IPS DF 4.7 (cell line): ENCODE measurements around the gene NEMF.
"Not testable (repeated sequence)": the region's sequence is repeated elsewhere in the genome, so short reads cannot be mapped to it uniquely, and the experiment has no call there.

Experiments
- DNase-seq: peaks from one replicate; pipeline ENCODE4 v3.0.0-alpha.2; 2013; ENCODE audit warnings: low spot score; ENCODE audit errors: extremely low read depth

NEMF gene

GRCh38 chr14:49849213-49849847 is 3.3 kb downstream of the NEMF start:
- DNase-seq: no peak

DNA sequence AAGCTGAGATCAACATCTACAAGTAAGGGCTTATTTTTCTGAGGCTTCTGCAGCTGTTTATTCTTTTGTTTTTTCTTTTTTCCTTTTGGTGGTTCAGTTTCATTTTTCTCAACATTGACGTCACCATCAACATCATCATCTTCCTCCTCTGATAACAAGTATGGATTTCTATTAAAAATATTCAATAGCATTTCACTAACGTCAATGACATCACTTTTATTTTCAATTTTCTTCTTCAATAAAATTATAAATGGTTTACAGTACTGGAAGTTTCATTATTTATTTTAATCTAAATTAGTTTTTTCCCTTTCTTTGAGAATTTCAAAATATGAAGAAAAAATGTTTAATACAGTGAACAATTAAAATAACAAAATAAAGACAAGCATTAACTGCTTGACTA is 23.9 kb downstream of the NEMF start:
- DNase-seq: no peak

DNA sequence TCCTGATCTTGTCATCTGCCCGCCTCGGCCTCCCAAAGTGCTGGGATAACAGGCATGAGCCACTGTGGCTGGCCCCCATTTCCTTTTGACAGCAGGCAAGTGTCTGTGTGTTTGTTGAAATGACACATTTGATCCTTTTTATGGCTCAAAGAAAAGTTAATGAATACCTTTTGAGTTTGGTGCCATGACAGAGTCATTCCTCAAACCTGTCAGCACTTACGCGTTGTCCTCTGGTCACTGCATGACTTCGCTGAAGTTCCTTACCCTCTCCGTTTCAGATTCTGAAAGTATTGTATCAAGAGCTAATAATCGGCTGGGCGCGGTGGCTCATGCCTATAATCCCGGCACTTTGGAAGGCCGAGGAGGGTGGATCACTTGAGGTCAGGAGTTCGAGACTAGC is 32.4 kb downstream of the NEMF start:
- DNase-seq: no peak

GRCh38 chr14:49816844-49817243 is 35.7 kb downstream of the NEMF start:
- no peak for DNase-seq

DNA sequence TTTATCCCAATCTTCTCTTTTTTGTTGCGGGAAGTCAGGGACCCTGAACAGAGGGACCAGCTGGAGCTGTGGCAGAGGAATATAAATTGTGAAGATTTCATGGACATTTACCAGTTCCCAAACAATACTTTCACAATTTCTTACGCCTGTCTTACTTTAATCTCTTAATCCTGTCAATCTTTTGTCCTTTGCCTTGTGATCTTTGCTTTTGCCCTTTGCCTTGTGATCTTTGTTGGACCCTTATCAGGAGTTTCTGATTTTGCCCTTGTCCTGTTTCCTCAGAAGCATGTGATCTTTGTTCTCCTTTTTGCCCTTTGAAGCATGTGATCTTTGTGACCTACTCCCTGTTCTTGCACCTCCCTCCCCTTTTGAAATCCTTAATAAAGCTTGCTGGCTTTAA is 36.5 kb downstream of the NEMF start:
- DNase-seq: not testable (repeated sequence)

GRCh38 chr14:49808780-49809179 is 43.8 kb downstream of the NEMF start:
- DNase-seq: no peak

DNA sequence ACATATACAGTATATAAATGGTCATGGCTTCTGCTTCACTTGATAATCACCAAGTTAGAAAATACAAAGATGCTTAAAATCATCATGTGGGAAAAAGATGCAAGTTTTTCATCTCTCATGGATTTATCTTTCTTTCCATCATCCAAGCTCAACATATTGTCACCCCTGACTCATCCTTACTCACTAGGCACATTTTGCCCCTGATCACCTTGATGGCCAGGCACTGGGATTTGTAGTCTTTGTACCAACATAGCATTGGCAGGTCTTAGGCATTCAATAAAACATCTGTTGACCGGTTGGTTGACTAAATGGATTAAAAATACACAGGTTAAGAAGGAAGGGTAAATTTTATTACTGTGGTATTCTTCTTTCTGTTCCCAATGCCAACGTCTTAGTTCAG is 56.6 kb downstream of the NEMF start:
- no peak for DNase-seq

DNA sequence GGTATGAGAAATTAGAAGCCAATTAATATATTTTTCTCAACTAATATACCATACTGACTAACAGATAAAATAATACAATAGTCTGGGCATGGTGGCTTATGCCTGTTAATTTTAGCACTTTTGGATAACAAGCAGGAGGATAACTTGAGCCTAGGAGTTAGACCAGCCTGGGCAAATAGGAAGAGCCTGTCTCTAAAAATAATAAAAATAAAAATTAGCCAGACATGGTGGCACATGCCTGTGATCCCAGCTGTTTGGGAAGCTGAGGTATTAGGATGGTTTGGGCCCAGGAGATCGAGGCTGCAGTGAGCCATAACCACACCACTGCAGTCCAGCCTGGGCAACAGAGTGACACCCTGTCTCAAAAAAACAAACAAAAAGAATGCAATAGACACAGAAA is 60.0 kb downstream of the NEMF start:
- DNase-seq: no peak

DNA sequence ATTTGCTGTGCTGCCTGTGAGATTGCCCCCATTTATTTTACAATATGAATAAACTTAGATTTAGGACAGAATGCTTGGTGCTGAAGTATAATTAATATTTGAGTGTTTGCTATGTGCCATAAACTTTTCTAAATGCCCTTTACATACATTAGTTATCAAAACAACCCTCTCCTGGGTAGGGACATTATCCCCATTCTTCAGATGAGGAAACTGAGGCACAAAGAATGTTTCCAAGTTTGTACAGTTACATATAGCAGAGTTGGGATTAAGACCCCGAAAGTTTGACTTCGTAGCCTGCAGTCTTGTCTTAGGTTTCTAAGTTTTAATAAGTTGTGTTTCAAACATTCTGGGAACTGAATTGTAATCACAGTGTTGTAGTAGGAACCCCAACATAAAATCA is 66.3 kb downstream of the NEMF start:
- DNase-seq: no peak

DNA sequence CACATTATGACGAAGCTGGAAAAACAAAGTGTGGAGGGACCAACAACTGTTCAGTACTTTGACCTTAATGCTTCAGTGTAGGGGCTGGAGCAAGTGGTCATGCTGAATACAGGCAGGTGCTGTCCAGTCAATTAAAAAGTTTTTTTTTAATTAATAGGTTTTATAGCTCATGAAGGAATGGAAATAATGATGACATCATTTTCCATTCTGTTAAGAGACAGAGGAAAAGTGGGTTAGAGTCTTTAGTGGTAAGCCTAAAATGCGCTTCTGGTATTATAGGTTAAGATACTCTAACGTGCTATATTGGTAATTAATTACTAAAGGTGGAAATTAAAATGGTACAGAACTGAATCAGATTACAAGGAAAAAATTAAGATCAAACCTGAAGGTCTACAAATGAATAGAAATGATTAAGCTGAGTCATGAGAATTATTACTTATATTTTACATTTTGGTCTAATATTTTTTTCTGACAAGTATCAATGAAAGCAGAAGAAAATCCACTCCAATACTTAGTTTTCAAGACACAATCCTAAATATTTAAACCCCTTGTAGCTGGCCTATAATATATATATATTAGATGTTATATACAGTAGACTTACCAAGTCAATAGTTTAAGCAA is 69.1 kb downstream of the NEMF start:
- DNase-seq: no peak

- DNase-seq: not testable (repeated sequence)
These were observed 71.5 kb downstream of the NEMF start for GRCh38 chr14:49781040-49781439.

- DNase-seq: no peak
These were observed 74.2 kb downstream of the NEMF start for GRCh38 chr14:49778421-49778820.

- no peak for DNase-seq
These were observed 78.5 kb downstream of the NEMF start for GRCh38 chr14:49774106-49774505.

DNA sequence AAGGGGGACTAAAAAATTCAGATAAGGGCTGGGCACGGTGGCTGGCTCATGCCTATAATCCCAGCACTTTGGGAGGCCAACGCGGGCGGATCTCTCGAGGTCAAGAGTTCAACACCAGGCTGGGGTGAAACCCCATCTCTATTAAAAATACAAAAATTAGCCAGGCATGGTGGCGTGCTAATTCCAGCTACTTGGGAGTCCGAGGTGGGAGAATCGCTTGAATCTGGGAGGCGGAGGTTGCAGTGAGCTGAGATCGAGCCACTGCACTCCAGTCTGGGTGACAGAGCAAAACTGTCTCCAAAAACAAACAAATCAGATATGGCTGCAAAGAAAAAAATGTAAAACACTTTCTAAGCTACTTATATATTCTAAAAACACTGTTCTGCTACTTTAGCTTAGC is 80.9 kb downstream of the NEMF start:
- not testable (repeated sequence) for DNase-seq

GRCh38 chr14:49770212-49770817 is 82.3 kb downstream of the NEMF start:
- no peak for DNase-seq

- DNase-seq: no peak
These were observed 82.9 kb downstream of the NEMF start for GRCh38 chr14:49769581-49770211.

- DNase-seq: no peak
These were observed 83.4 kb downstream of the NEMF start for GRCh38 chr14:49769171-49769570.

- DNase-seq: no peak
These were observed 84.1 kb downstream of the NEMF start for GRCh38 chr14:49768301-49769121.

- no peak for DNase-seq
These were observed 84.9 kb downstream of the NEMF start, which contains the start of gene KLHDC2 for GRCh38 chr14:49767571-49768300. TSS of gene KLHDC2 (plus strand) at chr14:49768153. CDS start at chr14:49768469, 316 bp downstream.

DNA sequence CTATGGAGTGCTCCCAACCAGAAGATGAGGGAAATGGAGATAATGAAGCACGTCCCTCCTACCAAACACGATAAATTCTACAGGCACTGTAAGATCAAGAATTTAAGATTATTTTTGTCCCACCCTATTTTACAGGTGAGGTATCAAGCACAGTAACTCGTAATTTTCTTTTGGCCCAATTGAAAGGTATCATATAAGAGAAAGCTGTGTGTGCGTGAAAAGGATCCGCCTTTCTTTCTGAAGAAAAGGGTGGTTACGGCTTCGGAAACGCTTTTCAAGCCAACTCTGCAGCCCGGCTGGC is 85.4 kb downstream of the NEMF start:
- DNase-seq: no peak

DNA sequence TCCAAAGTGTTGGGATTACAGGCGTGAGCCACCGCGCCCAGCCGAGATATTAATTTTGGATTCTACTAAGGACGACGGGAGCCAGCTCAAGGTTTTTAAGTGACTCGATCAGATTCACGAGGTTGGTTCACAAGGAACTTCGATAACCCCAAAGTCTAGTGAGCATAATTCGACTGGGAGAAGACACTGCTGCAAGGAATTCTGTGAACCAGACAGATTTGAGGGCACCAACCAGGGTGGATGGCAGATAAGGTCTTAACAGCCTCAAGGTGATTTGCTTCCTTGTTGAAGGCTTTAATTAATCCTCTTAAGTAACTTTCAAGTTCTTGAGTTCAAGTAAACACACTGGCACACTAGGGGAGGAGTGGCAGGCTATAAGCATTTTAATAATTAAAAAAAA is 85.7 kb downstream of the NEMF start:
- DNase-seq: no peak
